Keratinocyte (primary cell): Measurements from ENCODE around the gene NPPA. TPM values are rescaled to one million over a fixed set of nuclear protein-coding genes. Genes with fewer than 3 reads are reported as not detected.

Experiments
- DNase-seq: peaks from one replicate; pipeline ENCODE4 v3.0.0-alpha.2; 2011; ENCODE audit warnings: low read depth, missing footprints, low spot score
- FAIRE-seq: peaks from 2 replicates; lab custom pipeline; 2011; peaks lifted over from hg19 to GRCh38; lab: Jason Lieb, UNC
- H2AFZ ChIP-seq: 2 replicates; pipeline ENCODE4 v1.6.0; 2012; ENCODE audit warnings: low read length, control low read depth, inconsistent platforms; ENCODE audit not compliant: control insufficient read depth
- H3K27ac ChIP-seq: 2 replicates; pipeline ENCODE4 v1.5.1; 2011; ENCODE audit warnings: low read length; ENCODE audit not compliant: control insufficient read depth, insufficient read depth
- H3K27me3 ChIP-seq: 3 replicates; pipeline ENCODE4 v1.6.0; 2011; ENCODE audit warnings: low read length; ENCODE audit not compliant: control insufficient read depth, insufficient read depth; ENCODE audit errors: extremely low read depth
- H3K36me3 ChIP-seq, 2 experiments: 2 replicates in 1 of 2; 3 replicates in 1 of 2; pipeline ENCODE4 v1.5.1; 2011; ENCODE audit warnings: low read length in 2 of 2, mild to moderate bottlenecking in 1 of 2; ENCODE audit not compliant: control insufficient read depth in 2 of 2, insufficient read depth in 2 of 2; ENCODE audit errors: extremely low read depth in 1 of 2
- H3K4me1 ChIP-seq: 3 replicates; pipeline ENCODE4 v1.5.1; 2011; ENCODE audit warnings: low read length; ENCODE audit not compliant: control insufficient read depth, insufficient read depth; ENCODE audit errors: extremely low read depth
- H3K4me2 ChIP-seq: 3 replicates; pipeline ENCODE4 v1.6.0; 2011; ENCODE audit warnings: low read depth, low read length; ENCODE audit not compliant: control insufficient read depth, insufficient read depth; ENCODE audit errors: extremely low read depth
- H3K4me3 ChIP-seq, 3 experiments: fragments of 200-600 bp in 1 of 3; sonication (generic) in 1 of 3; 2 replicates in 2 of 3; 3 replicates in 1 of 3; pipeline ENCODE4 v1.5.1; 2011 to 2016; ENCODE audit warnings: low read length in 3 of 3, mild to moderate bottlenecking in 3 of 3, control low read depth in 2 of 3, inconsistent platforms in 1 of 3, low read depth in 1 of 3, mixed read lengths in 1 of 3, mixed run types in 1 of 3, moderate library complexity in 1 of 3; ENCODE audit not compliant: control insufficient read depth in 2 of 3, insufficient read depth in 2 of 3; ENCODE audit errors: extremely low read depth in 1 of 3
- H3K79me2 ChIP-seq: 2 replicates; pipeline ENCODE4 v1.6.0; 2012; ENCODE audit warnings: low read length; ENCODE audit not compliant: control insufficient read depth, insufficient read depth
- H3K9ac ChIP-seq: 3 replicates; pipeline ENCODE4 v1.6.0; 2011; ENCODE audit warnings: low read length; ENCODE audit not compliant: control insufficient read depth, insufficient read depth; ENCODE audit errors: extremely low read depth
- H3K9me1 ChIP-seq: 3 replicates; pipeline ENCODE4 v1.6.0; 2011; ENCODE audit warnings: low read length; ENCODE audit not compliant: control insufficient read depth, insufficient read depth; ENCODE audit errors: extremely low read depth
- H3K9me3 ChIP-seq: 2 replicates; pipeline ENCODE4 v1.5.1; 2012; ENCODE audit warnings: low read depth, low read length; ENCODE audit not compliant: control insufficient read depth
- H4K20me1 ChIP-seq: 3 replicates; pipeline ENCODE4 v1.6.0; 2011; ENCODE audit warnings: low read length; ENCODE audit not compliant: control insufficient read depth, insufficient read depth; ENCODE audit errors: extremely low read depth
- CTCF ChIP-seq, 3 experiments: IDR thresholded peaks in 1 of 3; conservative IDR thresholded peaks in 1 of 3; optimal IDR thresholded peaks in 1 of 3; 2 replicates in 2 of 3; 3 replicates in 1 of 3; pipeline versions ENCODE3 to v1.5.1; 2011; ENCODE audit warnings: low read length in 3 of 3, mild to moderate bottlenecking in 3 of 3, moderate library complexity in 2 of 3, control low read depth in 1 of 3, inconsistent platforms in 1 of 3; ENCODE audit not compliant: insufficient read depth in 2 of 3; ENCODE audit errors: extremely low read depth in 1 of 3
- EZH2 ChIP-seq: IDR thresholded peaks from one replicate; pipeline ENCODE4 v1.6.1; 2012; ENCODE audit warnings: inconsistent platforms, mild to moderate bottlenecking, low read length, moderate library complexity
- dilution Hi-C: fragments of 300-500 bp; cut with MboI; formaldehyde crosslinking; loops from one replicate; pipeline ENCODE4 v1.7.0; 2020; ENCODE audit warnings: low sequenced_read_pairs; ENCODE audit not compliant: extremely low pct_ligation_motif_present
- polyA plus RNA-seq, 5 experiments: library from polyadenylated mRNA; depleted of rRNA in 3 of 5; stranded (reverse) in 3 of 5; stranded (forward) in 1 of 5; unstranded in 1 of 5; fragments of >200 nt; gene quantifications; 1 replicate in 1 of 5; 2 replicates in 3 of 5; 3 replicates in 1 of 5; pipeline versions ENCODE4 v1.2.1 to v1.2.3, GENCODE V29; 2011 to 2012; ENCODE audit warnings: missing spikeins in 2 of 5, low read depth in 1 of 5, low replicate concordance in 1 of 5

NPPA gene
- polyA plus RNA-seq, 1 donor (not counting 4 experiments of a cell fraction or from before 2014, with no cell fraction given) = not detected

- no peaks in the 10 kb centered on the region for H3K9me3 ChIP-seq
- H3K9ac ChIP-seq = no peak overlapping the region
- H3K9me1 ChIP-seq = no peaks in the 10 kb centered on the region
- no peak overlapping the region for H2AFZ ChIP-seq
- DNase-seq (no peak), FAIRE-seq (no peak)
- H3K4me2 ChIP-seq = no peak overlapping the region
- peaks cover 13% of the 10 kb centered on the region for H3K27me3 ChIP-seq
- H3K4me1 ChIP-seq = no peaks in the 10 kb centered on the region
- H3K27ac ChIP-seq = no peak overlapping the region
- H4K20me1 ChIP-seq = no peaks in the 10 kb centered on the region
- H3K4me3 ChIP-seq = no peak overlapping the region
- H3K79me2 ChIP-seq = no peaks in the 10 kb centered on the region
- dilution Hi-C loops = no loop called here
- no peaks in the 10 kb centered on the region for H3K36me3 ChIP-seq
- TF ChIP-seq CTCF (optimal IDR thresholded peaks at IDR 0.05 in 1 of 3, IDR thresholded peaks at IDR 0.05 in 1 of 3, conservative IDR thresholded peaks at IDR 0.05 in 1 of 3; ENCODE audit: extremely low read depth in 1 of 3, insufficient read depth in 2 of 3, low read length in 3 of 3) (no peak), EZH2 (no peak)
Observed at GRCh38 chr1:11878891-11879190, 31.3 kb upstream of the NPPA start.

GRCh38 chr1:11878081-11878890 is 30.7 kb upstream of the NPPA start:
- Histone ChIP-seq H3K4me2 (no peak overlapping the region), H3K27me3 (peaks cover 13% of the 10 kb centered on the region), H3K79me2 (no peaks in the 10 kb centered on the region), H3K4me3 (no peak overlapping the region), H2AFZ (no peak overlapping the region), H4K20me1 (no peaks in the 10 kb centered on the region), H3K36me3 (no peaks in the 10 kb centered on the region), H3K27ac (no peak overlapping the region), H3K9me3 (no peaks in the 10 kb centered on the region), H3K9ac (no peak overlapping the region), H3K4me1 (no peaks in the 10 kb centered on the region), H3K9me1 (no peaks in the 10 kb centered on the region)
- TF ChIP-seq EZH2 (no peak), CTCF (optimal IDR thresholded peaks at IDR 0.05 in 1 of 3, IDR thresholded peaks at IDR 0.05 in 1 of 3, conservative IDR thresholded peaks at IDR 0.05 in 1 of 3; ENCODE audit: extremely low read depth in 1 of 3, insufficient read depth in 2 of 3, low read length in 3 of 3) (no peak)
- dilution Hi-C loops = no loop called here
- no peak for FAIRE-seq
- no peak for DNase-seq
